ENCODE data around the gene TMEM9B. TPM values are rescaled to one million over a fixed set of nuclear protein-coding genes. Genes with fewer than 3 reads are reported as not detected.
A peak's percentile ranks its signal among the peaks of the same experiment; 100 is the strongest.

The TMEM9B gene
- total RNA-seq, 2 donors from 2014 or later: 27.9 to 35.3 TPM

GRCh38 chr11:8971196-8971923, 7.1 kb upstream of the TMEM9B start:
- ATAC-seq (ENCODE audit: insufficient number of reproducible peaks, low FRiP score, low read depth) (no peak), DNase-seq (ENCODE audit: low spot score) (no peak)
- no peaks in the 10 kb centered on the region for H3K27me3 ChIP-seq (replicated peaks; ENCODE audit: insufficient read depth)
- no peak for TF ChIP-seq CTCF (IDR thresholded peaks at IDR 0.05)
- no peak overlapping the region for H3K4me3 ChIP-seq
- no peaks in the 10 kb centered on the region for H3K9me3 ChIP-seq
- H3K4me1 ChIP-seq (ENCODE audit: control insufficient read depth in 1 of 2, low read depth in 2 of 2): no peaks in the 10 kb centered on the region
- H3K36me3 ChIP-seq: no peaks in the 10 kb centered on the region
- no peak overlapping the region for H3K27ac ChIP-seq

GRCh38 chr11:8967184-8967583, 2.9 kb upstream of the TMEM9B start:
- Histone ChIP-seq H3K4me3 (no peak overlapping the region), H3K27ac (no peak overlapping the region), H3K27me3 (replicated peaks; ENCODE audit: insufficient read depth) (no peaks in the 10 kb centered on the region), H3K36me3 (no peaks in the 10 kb centered on the region), H3K9me3 (no peaks in the 10 kb centered on the region), H3K4me1 (ENCODE audit: control insufficient read depth in 1 of 2, low read depth in 2 of 2) (peaks cover 11 to 24% of the 10 kb centered on the region in 2 donors)
- no peak for TF ChIP-seq CTCF (IDR thresholded peaks at IDR 0.05)
- ATAC-seq (ENCODE audit: insufficient number of reproducible peaks, low FRiP score, low read depth) (no peak), DNase-seq (ENCODE audit: low spot score) (no peak)

- no peak for TF ChIP-seq CTCF (IDR thresholded peaks at IDR 0.05)
- peak; percentile 42 for ATAC-seq (ENCODE audit: insufficient number of reproducible peaks, low FRiP score, low read depth)
- Histone ChIP-seq H3K9me3 (no peaks in the 10 kb centered on the region), H3K27me3 (replicated peaks; ENCODE audit: insufficient read depth) (no peaks in the 10 kb centered on the region), H3K36me3 (no peaks in the 10 kb centered on the region), H3K4me1 (ENCODE audit: control insufficient read depth in 1 of 2, low read depth in 2 of 2) (peaks cover 14 to 41% of the 10 kb centered on the region in 2 donors), H3K27ac (peak overlapping the region; percentile 90 to 93), H3K4me3 (peak overlapping the region; percentile 87)
- peak; percentile 38 for DNase-seq (ENCODE audit: low spot score)
These were observed 496 bp downstream of the TMEM9B start for GRCh38 chr11:8963569-8964323.

GRCh38 chr11:8962841-8963240, 1.4 kb downstream of the TMEM9B start:
- H3K27me3 ChIP-seq (replicated peaks; ENCODE audit: insufficient read depth): no peaks in the 10 kb centered on the region
- TF ChIP-seq CTCF (IDR thresholded peaks at IDR 0.05): no peak
- ATAC-seq (ENCODE audit: insufficient number of reproducible peaks, low FRiP score, low read depth): no peak
- H3K27ac ChIP-seq: peak overlapping the region; percentile 21 to 93
- no peaks in the 10 kb centered on the region for H3K36me3 ChIP-seq
- no peak for DNase-seq (ENCODE audit: low spot score)
- peaks cover 14 to 41% of the 10 kb centered on the region in 2 donors for H3K4me1 ChIP-seq (ENCODE audit: control insufficient read depth in 1 of 2, low read depth in 2 of 2)
- H3K4me3 ChIP-seq: peak overlapping the region; percentile 87
- H3K9me3 ChIP-seq: no peaks in the 10 kb centered on the region

- H3K4me1 ChIP-seq (ENCODE audit: control insufficient read depth in 1 of 2, low read depth in 2 of 2): peaks cover 14 to 41% of the 10 kb centered on the region in 2 donors
- no peak overlapping the region for H3K27ac ChIP-seq
- no peak for DNase-seq (ENCODE audit: low spot score)
- H3K36me3 ChIP-seq: no peaks in the 10 kb centered on the region
- no peaks in the 10 kb centered on the region for H3K9me3 ChIP-seq
- no peak overlapping the region for H3K4me3 ChIP-seq
- TF ChIP-seq CTCF (IDR thresholded peaks at IDR 0.05): no peak
- H3K27me3 ChIP-seq (replicated peaks; ENCODE audit: insufficient read depth): no peaks in the 10 kb centered on the region
- ATAC-seq (ENCODE audit: insufficient number of reproducible peaks, low FRiP score, low read depth): no peak
These were observed 2.8 kb downstream of the TMEM9B start for GRCh38 chr11:8961401-8961800.

Measured in thoracic aorta (tissue), 2 donors.